Middle frontal gyrus (tissue), 1 donor: ENCODE results near the gene SLC45A3.

Source experiments
- DNase-seq: peaks from one replicate; pipeline ENCODE4 v3.0.0-alpha.2; 2015; ENCODE audit warnings: low spot score; ENCODE audit errors: extremely low spot score

SLC45A3 gene

DNA sequence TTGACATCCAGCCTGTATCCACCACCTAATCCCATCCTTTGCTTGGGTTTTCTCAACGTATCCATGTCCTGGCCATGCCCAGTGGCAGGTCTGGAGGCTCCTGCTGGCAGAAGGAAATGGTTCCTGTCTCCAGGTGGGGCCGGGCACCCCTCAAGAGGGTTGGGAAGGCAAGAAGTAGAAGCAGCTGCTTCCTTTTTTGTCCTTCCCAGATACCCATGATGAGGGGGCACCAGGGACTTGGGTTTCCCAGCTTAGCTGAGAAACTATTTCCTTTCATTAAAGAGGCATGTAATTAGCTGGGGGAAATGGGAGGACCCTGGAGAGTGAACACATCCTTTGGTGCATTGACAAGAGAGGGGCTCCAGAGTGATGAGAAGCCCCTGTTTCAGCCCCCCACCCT is 21.1 kb upstream of the SLC45A3 start:
- DNase-seq: no peak

- no peak for DNase-seq
Measured at GRCh38 chr1:205700865-205701401, 20.6 kb upstream of the SLC45A3 start.

DNA sequence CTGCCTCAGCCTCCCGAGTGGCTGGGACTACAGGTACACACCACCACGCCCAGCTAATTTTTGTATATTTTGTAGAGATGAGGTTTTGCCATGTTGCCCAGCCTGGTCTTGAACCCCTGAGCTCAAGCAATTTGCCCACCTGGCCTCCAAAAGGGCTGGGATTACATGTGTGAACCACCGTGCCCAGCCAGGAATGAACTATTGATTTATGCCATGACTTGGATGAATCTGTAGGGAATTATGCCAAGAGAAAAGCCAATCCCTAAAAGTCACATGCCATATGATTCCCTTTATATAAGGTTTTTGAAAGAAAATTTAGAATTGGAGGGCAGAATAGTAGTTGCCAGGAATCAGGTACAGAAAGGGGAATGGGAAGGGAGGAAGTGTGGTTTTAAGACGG is 19.1 kb upstream of the SLC45A3 start:
- no peak for DNase-seq

- DNase-seq: no peak
Measured at GRCh38 chr1:205698921-205699320, 18.6 kb upstream of the SLC45A3 start.

GRCh38 chr1:205693421-205693991 is 13.2 kb upstream of the SLC45A3 start:
- DNase-seq: no peak

DNA sequence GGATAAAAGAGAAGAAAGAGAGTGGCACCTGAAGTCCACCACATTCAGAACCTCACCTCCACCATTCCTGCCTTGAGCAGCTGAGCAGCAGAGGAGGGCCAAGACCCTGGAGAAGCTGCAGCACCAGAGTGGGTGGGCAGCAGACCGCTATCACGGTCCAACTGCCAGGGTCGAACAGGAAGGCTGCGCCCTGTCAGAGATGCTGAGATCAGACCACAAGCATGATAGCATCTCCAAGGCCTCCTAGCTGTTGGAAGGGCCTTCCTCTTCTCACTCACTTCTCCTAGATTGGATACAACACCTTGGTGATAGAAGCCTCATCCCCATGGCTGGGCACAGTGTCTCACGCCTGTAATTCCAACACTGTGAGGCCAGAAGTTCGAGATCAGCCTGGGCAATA is 12.1 kb upstream of the SLC45A3 start:
- DNase-seq: no peak

- DNase-seq: no peak
Measured at GRCh38 chr1:205690122-205690756, 9.9 kb upstream of the SLC45A3 start.

DNA sequence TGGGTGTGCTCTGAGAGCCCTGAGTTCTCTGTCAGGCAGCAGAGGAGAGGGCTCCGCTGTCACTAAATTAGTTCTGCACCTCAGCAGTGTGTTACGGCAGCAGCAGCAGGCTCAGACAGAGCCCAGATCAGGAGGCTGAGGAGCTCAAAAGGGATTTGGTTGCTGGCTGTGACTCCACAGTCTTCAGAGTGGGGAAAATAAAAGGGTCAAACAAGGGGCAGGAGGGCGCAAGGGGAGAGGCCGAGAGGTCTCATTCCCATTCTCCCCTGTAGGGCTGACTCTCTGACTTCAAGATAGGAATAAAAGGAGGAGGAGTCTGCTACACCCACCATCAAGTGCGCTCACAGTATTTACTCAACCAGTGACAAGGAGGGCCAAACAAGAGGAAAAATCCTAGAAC is 9.2 kb upstream of the SLC45A3 start:
- DNase-seq: no peak

- no peak for DNase-seq
Measured at GRCh38 chr1:205688171-205689080, 8.1 kb upstream of the SLC45A3 start.

GRCh38 chr1:205687242-205687641 is 6.9 kb upstream of the SLC45A3 start:
- DNase-seq: no peak

GRCh38 chr1:205681364-205681763 is 1.1 kb upstream of the SLC45A3 start:
- no peak for DNase-seq

DNA sequence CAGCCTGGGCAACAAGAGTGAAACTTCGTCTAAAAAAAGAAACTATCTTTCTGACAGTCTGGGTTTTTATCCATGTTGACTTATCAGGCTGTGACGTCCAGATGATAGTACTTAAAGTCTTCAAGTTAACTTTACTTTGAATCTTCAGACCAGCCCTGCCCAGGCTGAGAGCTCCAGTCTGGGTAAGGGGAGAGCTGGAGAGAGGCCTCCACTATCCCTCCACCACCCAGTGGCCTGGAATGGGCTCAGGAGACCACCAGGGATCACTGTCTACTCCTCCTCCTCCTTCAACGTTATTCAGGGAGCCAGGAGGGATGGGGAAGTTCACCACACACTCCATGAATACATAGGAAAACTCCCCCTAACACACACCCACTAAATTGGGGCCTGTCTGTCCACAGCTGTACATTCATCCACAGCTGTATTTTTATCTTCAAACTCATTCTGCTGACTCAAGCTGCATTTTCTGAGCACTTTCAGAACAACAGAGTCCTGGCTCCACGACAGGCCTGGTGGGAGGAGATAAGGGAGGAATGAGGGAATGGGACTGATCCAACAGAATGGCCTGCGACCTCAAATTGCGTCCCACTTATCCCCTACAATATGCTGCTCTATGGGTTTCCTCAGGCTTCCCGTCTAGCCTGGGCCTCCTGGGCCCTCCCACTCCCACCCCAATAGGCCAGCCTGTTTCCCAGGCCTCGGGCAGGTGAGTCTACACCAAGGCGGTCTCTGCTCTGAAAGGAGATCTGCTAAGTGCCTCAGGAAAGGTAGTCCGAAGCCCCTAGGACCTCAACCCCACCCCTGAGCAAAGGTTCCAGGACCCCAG is 1.8 kb downstream of the SLC45A3 start:
- no peak for DNase-seq

- DNase-seq: no peak
Measured at GRCh38 chr1:205677167-205677566, 3.1 kb downstream of the SLC45A3 start.

DNA sequence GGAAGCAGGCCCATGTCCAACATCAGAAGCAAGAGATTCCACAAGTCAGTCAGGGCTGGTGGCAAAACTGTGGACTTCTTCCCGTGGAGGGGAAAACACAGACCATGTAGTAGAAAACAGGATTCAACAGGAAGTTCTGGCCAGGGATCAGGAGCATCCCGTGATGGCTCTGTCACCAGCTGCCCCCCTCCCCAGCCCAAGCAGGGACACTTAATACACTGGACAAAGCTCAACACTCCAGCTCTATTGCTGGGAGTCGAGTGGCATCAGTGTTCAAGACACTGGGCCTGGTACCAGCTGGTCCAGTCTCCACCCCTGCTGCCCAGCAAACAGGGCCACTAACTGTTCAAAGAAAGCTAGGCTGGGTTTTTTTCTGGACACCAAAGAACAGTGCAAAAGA is 3.7 kb downstream of the SLC45A3 start:
- DNase-seq: peak; percentile 51

DNA sequence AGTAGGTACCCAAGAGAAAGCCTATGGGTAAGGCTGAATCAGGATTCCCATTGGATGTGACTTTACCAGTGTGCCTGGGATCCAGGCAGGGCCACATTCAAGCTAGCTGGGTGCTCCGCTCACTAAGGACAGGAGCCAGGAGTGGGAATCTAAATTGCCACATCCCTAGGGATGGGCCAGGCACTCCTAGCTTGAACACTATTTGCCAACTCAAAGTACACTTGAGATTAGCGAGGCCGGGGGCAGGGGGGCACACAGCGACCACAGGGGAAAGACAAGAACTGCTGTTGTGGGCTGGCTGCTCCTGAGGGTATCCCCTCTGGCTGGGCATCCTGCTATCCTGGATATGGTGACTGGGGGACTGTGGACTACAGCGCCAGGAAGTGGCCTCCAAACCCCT is 4.3 kb downstream of the SLC45A3 start:
- DNase-seq: no peak

DNA sequence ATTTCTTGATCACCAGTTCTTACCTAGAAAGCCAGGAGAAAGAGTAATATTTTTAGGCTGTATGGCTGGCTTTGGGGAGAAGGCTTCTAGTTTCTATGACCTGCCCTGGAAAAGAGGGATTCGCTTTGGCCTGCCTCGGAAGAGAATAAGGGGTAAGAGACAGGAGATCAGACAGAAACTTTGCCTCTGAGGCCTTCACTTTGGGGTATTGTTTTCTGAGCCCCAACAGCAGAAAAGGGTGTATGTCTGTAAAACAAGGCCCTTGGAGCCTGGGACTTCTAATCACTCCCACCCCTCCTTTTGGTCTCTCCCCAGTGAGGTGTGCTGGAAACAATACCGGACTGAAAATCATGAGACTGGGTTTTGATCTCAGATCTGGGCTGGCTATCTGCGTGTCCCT is 5.1 kb downstream of the SLC45A3 start:
- no peak for DNase-seq

- DNase-seq: no peak
Measured at GRCh38 chr1:205672970-205673369, 7.3 kb downstream of the SLC45A3 start.

- no peak for DNase-seq
Measured at GRCh38 chr1:205672395-205672889, 7.9 kb downstream of the SLC45A3 start.

DNA sequence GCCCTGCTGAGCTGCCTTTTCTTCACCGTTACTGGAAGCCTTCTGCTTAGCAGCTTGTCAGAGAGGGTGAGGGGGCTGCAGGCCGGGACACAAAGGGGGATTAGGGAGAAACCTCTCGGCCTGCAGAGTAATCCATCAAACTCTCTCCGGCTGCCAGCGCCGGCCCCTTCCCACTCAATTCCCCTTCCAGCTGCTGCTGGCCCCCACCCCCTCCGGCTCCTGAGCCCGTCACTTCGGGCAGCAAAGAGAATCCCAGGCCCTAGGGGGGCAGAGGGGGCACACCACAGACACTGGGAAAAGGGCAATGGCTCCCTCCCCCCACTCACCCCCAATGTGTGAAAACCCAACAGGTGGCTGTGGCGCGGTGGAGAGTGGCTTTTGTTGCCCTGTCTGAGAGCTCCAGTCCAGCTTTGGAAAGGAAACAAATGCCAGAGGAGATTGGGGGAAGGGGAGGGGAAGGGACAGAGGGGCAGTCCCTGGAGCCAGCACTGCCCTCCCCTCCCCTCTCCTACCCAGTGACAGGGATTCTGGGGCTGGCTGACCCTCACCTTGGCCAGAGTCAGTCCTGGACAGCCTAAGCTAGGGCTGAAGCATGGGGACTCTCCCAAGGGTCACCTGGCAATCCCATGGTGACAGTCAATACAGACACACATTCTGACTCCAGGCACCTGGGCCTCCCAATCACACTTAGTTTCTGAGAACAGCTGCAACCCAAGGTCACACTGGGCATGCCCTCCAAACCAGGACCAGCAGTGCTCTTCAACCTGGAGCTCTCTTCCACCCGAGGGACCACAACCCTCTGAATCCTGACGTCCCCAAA is 9.5 kb downstream of the SLC45A3 start:
- DNase-seq: no peak

GRCh38 chr1:205670150-205670446 is 10.2 kb downstream of the SLC45A3 start:
- no peak for DNase-seq
